Breast epithelium (tissue), 4 donors: ENCODE data around the gene CTNNBL1. TPM values are rescaled to one million over a fixed set of nuclear protein-coding genes. Genes with fewer than 3 reads are reported as not detected.

Experiments
- DNase-seq, 2 donors: peaks; one replicate each; pipeline ENCODE4 v3.0.0-alpha.2; 2019; ENCODE audit warnings: low spot score in 2 of 2
- H3K27ac ChIP-seq, 2 donors: fragments of 200-600 bp; sonication (generic) in 1 of 2; one replicate each; pipeline ENCODE4 v1.5.1; 2016 to 2019; ENCODE audit warnings: mild to moderate bottlenecking in 1 of 2
- H3K27me3 ChIP-seq, 2 donors: fragments of 200-600 bp; sonication (generic) in 1 of 2; one replicate each; pipeline versions ENCODE4 v1.5.1 to v1.6.0; 2017 to 2019; ENCODE audit warnings: control low read depth in 1 of 2, mild to moderate bottlenecking in 1 of 2
- H3K36me3 ChIP-seq: fragments of 200-600 bp; one replicate; pipeline ENCODE4 v1.5.1; 2019
- H3K4me1 ChIP-seq, 2 donors: fragments of 200-600 bp; sonication (generic); one replicate each; pipeline ENCODE4 v1.5.1; 2016 to 2019; ENCODE audit warnings: control low read depth in 1 of 2
- H3K4me3 ChIP-seq, 3 donors: fragments of 200-600 bp; sonication (generic); 1 replicate in 2 of 3; 2 replicates in 1 of 3; pipeline ENCODE4 v1.5.1; 2016 to 2019; ENCODE audit warnings: mild to moderate bottlenecking in 3 of 3, moderate library complexity in 2 of 3
- H3K9me3 ChIP-seq, 2 donors: fragments of 200-600 bp; sonication (generic) in 1 of 2; one replicate each; pipeline ENCODE4 v1.5.1; 2016 to 2019; ENCODE audit warnings: control low read depth in 1 of 2
- CTCF ChIP-seq, 3 donors: fragments of 450-650 bp; IDR thresholded peaks; one replicate each; pipeline ENCODE4 v1.5.1; 2016 to 2017; ENCODE audit warnings: antibody characterized with exemption in 3 of 3, mild to moderate bottlenecking in 3 of 3, moderate library complexity in 3 of 3
- POLR2A ChIP-seq: fragments of 450-650 bp; IDR thresholded peaks from one replicate; pipeline ENCODE4 v1.6.1; 2016; ENCODE audit warnings: antibody characterized with exemption, mild to moderate bottlenecking, moderate library complexity
- POLR2AphosphoS5 ChIP-seq, 3 donors: sonication (generic); formaldehyde crosslinking; IDR thresholded peaks; one replicate each; pipeline ENCODE4 v1.6.1; 2017; ENCODE audit warnings: antibody characterized with exemption in 3 of 3
- intact Hi-C: fragments of 100-400 bp; cut with DNase I; formaldehyde crosslinking; loops from one replicate; pipeline ENCODE4 v1.15.1; 2023; ENCODE audit warnings: low total_unique reads
- total RNA-seq, 3 donors: library from RNA; depleted of rRNA; stranded (reverse); fragments of >200 nt; gene quantifications; one replicate each; pipeline ENCODE4 v1.1.0, GENCODE V29; 2016

CTNNBL1 gene
- total RNA-seq, 3 donors from 2014 or later: 32.2 to 37.0 (median 32.4) TPM

GRCh38 chr20:37898233-37899104, 204.6 kb downstream of the CTNNBL1 start:
- Histone ChIP-seq H3K27ac (no peak overlapping the region), H3K27me3 (peaks cover 4 to 32% of the 10 kb centered on the region in 2 donors), H3K9me3 (no peaks in the 10 kb centered on the region), H3K4me1 (no peaks in the 10 kb centered on the region), H3K4me3 (no peak overlapping the region), H3K36me3 (no peaks in the 10 kb centered on the region)
- intact Hi-C loops: no loop called here
- DNase-seq: no peak
- TF ChIP-seq POLR2A (no peak), CTCF (IDR thresholded peaks at IDR 0.05) (no peak), POLR2AphosphoS5 (IDR thresholded peaks at IDR 0.05) (no peak)

GRCh38 chr20:37899105-37900045, 205.5 kb downstream of the CTNNBL1 start:
- DNase-seq: no peak
- peaks cover 5 to 41% of the 10 kb centered on the region in 2 donors for H3K27me3 ChIP-seq
- TF ChIP-seq POLR2AphosphoS5 (IDR thresholded peaks at IDR 0.05): no peak
- no peak for TF ChIP-seq CTCF (IDR thresholded peaks at IDR 0.05)
- TF ChIP-seq POLR2A: no peak
- intact Hi-C loops: no loop called here
- H3K36me3 ChIP-seq: no peaks in the 10 kb centered on the region
- no peaks in the 10 kb centered on the region for H3K9me3 ChIP-seq
- H3K27ac ChIP-seq: no peak overlapping the region
- no peak overlapping the region for H3K4me3 ChIP-seq
- no peaks in the 10 kb centered on the region for H3K4me1 ChIP-seq

- no peak for DNase-seq
- Histone ChIP-seq H3K27ac (no peak overlapping the region), H3K9me3 (no peaks in the 10 kb centered on the region), H3K4me1 (no peaks in the 10 kb centered on the region), H3K36me3 (no peaks in the 10 kb centered on the region), H3K27me3 (peaks cover 5 to 52% of the 10 kb centered on the region in 2 donors), H3K4me3 (no peak overlapping the region)
- no peak for TF ChIP-seq POLR2AphosphoS5 (IDR thresholded peaks at IDR 0.05)
- TF ChIP-seq POLR2A: no peak
- TF ChIP-seq CTCF (IDR thresholded peaks at IDR 0.05): no peak
- intact Hi-C loops: no loop called here
These were observed 207.4 kb downstream of the CTNNBL1 start for GRCh38 chr20:37901240-37901639.

- DNase-seq: peak in 1 of 2 donors; percentile 19
- TF ChIP-seq POLR2AphosphoS5 (IDR thresholded peaks at IDR 0.05) (no peak), POLR2A (no peak), CTCF (IDR thresholded peaks at IDR 0.05) (no peak)
- no peaks in the 10 kb centered on the region for H3K36me3 ChIP-seq
- peak overlapping the region in 1 of 3 donors; percentile 44 for H3K4me3 ChIP-seq
- intact Hi-C loops: no loop called here
- H3K27ac ChIP-seq: no peak overlapping the region
- H3K4me1 ChIP-seq: no peaks in the 10 kb centered on the region
- no peaks in the 10 kb centered on the region for H3K9me3 ChIP-seq
- peaks cover 5 to 52% of the 10 kb centered on the region in 2 donors for H3K27me3 ChIP-seq
These were observed 208.0 kb downstream of the CTNNBL1 start for GRCh38 chr20:37901654-37902503.
